HG03060 (cell line): ENCODE results near the gene TP53TG5.

Experiments used
- ATAC-seq: cut with Tn5 transposase; IDR thresholded peaks from one replicate; pipeline ENCODE4 v1.9.1; 2021; ENCODE audit warnings: low read depth, moderate number of reproducible peaks; ENCODE audit not compliant: unreplicated experiment

The TP53TG5 gene

GRCh38 chr20:45406260-45407066 lies 28.3 kb upstream of the TP53TG5 start:
- no peak for ATAC-seq

- no peak for ATAC-seq
Measured at GRCh38 chr20:45405571-45406259, 27.6 kb upstream of the TP53TG5 start.

GRCh38 chr20:45404438-45404837 lies 26.3 kb upstream of the TP53TG5 start:
- no peak for ATAC-seq

- ATAC-seq, result no peak
Measured at GRCh38 chr20:45402946-45403345, 24.8 kb upstream of the TP53TG5 start.

- no peak for ATAC-seq
Measured at GRCh38 chr20:45400346-45401031, 22.4 kb upstream of the TP53TG5 start.

GRCh38 chr20:45399018-45399417 lies 20.9 kb upstream of the TP53TG5 start:
- ATAC-seq, result no peak

GRCh38 chr20:45395114-45395415 lies 16.9 kb upstream of the TP53TG5 start:
- no peak for ATAC-seq

GRCh38 chr20:45394221-45395113 lies 16.3 kb upstream of the TP53TG5 start:
- ATAC-seq, result no peak

GRCh38 chr20:45392733-45393132 lies 14.6 kb upstream of the TP53TG5 start:
- ATAC-seq, result no peak

- ATAC-seq, result no peak
Measured at GRCh38 chr20:45391559-45391958, 13.4 kb upstream of the TP53TG5 start.

- no peak for ATAC-seq
Measured at GRCh38 chr20:45390931-45391330, 12.8 kb upstream of the TP53TG5 start.

GRCh38 chr20:45387274-45387673 lies 9.1 kb upstream of the TP53TG5 start:
- ATAC-seq, result no peak

- no peak for ATAC-seq
Measured at GRCh38 chr20:45377269-45377668, 856 bp downstream of the TP53TG5 start.

- ATAC-seq, result no peak
Measured at GRCh38 chr20:45374966-45375365, 3.2 kb downstream of the TP53TG5 start.

GRCh38 chr20:45374101-45374467 lies 4.0 kb downstream of the TP53TG5 start:
- ATAC-seq, result no peak

GRCh38 chr20:45373353-45374100 lies 4.6 kb downstream of the TP53TG5 start:
- peak; percentile 67 for ATAC-seq

- ATAC-seq, result no peak
Measured at GRCh38 chr20:45372646-45373352, 5.3 kb downstream of the TP53TG5 start.

- ATAC-seq, result no peak
Measured at GRCh38 chr20:45372241-45372640, 5.9 kb downstream of the TP53TG5 start.

GRCh38 chr20:45370571-45371160 lies 7.5 kb downstream of the TP53TG5 start:
- no peak for ATAC-seq
